Activated gamma-delta T cell treated with Interleukin-2 at 50 U/mL for 16 hours (primary cell): ENCODE measurements around the gene ABHD16B.
A peak's percentile ranks its signal among the peaks of the same experiment; 100 is the strongest.
"Not testable (repeated sequence)": the region's sequence is repeated elsewhere in the genome, so short reads cannot be mapped to it uniquely, and the experiment has no call there.

Experiments used
- DNase-seq: peaks from one replicate; pipeline ENCODE4 v3.0.0-alpha.2; 2020

Gene ABHD16B

DNA sequence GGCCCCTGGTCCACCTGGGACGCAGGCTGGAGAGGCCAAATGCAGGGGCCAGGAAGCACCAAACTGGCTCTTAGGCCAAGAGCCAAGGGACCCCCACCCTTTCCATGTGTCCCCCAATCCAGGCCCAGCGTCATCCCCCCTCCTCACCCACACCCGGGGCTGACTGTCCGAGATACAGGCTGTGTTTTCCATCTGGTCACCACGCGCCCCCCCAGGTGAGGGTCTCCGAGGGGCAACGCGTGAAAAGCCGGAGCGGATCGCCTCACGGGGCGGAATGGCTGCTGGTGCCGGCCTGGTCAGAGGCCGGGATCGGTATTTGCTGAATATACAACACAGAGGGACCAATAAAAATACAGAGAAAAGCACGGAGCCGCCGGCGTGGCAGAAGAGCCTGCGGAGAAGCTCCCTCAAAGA is 5.2 kb upstream of the ABHD16B start:
- no peak for DNase-seq

DNA sequence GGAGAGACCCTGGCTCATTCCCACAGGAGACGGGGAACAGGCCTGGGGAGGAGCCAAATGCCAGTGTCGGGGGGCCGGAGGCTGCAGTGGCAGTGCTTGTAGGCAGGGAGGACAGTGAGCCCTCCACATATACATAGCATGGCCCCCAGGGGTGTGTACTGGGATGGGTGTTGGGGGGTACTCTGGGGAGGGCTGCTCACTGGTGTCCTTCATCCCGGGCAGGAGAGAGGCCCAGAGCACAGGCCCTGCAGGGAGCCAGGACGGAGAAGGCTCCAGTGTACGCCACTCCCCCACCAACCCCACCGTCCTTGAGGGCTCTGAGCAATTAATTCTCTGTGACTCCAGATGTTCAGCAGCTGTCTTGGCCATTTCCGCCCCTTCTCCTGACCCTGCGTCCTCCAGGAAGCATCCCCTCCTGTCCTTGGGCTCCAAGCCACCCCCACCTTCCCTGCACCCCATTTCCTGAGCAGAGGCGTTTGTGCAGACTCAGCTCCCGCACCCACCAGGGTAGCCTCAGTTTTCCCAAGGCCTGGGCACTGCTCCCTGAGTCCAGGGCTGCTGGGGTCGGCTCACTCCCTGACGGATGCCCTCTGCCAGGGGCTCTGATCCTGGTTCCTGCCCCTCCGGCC is 3.4 kb upstream of the ABHD16B start:
- DNase-seq, result no peak

DNA sequence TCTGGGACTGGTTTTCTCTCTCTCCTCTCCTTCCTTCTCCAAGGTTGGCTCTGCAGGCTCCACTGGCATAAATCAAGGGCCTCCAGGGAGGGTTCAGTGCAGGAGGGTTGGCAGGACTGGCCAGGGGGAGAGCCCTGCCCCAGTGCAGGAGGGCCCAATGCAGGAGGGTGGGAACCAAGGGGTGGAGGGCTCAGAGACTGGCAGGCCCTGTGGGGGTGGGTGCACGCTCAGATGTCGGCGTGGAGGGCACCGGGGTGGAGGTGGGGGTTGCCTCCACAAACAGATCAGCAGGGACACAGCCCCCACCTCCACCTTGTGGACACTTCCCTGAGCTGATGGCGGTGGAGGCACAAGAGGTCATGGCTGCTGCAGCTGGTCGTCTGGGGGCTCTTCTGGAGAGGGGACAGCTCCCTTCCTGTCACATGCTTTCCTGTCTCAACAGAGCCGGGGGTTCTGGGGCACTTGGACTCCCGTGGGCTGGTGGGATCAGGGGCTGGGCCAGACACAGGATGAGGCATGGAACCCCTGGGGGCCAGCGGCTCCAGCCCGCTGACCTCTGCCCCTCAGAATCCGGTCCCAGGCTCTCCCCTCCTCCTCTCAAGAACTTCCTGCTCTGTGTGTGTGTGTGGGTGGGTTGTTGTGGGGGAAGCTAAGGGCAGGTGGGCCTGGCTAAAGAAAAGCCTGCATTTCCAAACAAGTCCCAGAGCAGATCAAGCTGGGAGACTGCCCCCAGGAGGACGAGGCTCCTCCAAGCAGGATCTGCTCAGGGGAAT is 2.7 kb upstream of the ABHD16B start:
- no peak for DNase-seq

DNA sequence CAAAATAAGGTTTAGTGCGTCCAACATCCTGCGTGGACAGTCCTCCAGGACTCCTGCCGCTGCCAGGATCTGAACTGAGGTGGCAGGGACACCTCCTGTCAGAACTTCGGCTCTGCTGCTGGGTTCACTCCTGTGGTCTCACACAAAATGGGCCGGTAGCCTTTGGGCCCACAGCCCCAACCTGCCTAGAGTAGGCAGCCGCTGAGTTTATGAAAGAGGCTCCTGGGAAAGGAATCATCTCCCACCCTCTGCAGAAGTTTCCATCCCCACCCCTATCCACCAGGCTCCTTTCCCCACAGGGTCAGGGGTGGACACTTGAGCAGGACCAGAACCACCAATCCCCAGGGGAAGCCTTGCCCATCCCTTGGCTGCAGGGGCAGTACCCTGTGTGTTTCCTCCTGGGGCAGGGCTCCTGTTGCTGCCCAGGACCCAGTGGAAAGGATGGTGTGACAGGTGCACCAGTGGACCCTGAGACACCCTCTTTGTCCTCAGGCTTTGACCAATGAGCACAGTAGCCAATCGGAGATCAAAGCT is 2.1 kb upstream of the ABHD16B start:
- no peak for DNase-seq

DNA sequence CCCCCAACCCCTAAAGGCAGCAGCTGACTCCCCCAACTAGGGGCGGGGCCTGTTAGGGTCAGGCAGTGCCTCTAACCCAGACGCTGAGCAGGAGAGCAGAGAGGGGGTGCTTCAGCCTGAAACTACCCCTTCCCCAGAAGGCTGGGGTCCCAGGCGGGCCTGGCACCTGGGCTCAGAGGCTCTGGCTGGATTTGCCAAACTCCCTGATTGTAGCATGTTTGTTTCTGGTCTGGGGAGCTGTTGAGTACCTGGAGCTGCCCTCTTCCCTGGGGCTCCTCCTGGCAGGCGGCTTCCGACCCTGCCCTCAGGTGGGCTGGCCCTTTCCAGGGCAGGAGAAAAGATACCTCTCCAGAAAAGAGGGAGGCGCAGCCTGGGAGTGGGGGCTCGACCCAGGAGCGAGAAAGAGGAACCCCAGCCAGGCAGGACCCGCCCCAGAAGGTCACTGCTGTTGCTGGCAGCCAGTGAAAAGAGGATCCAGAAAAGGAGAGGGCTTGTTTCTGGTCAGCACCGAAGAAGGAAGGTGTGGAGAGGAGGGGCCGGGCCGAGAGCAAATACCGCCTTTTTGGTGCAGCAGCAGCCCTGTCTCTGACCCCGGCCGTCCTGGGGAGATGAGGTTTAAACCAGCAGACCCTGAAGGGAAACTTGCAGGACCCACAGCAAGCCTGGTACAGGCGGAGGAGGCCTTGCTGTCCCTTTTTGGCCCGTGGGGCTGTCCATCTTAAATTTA is 810 bp upstream of the ABHD16B start:
- no peak for DNase-seq

DNA sequence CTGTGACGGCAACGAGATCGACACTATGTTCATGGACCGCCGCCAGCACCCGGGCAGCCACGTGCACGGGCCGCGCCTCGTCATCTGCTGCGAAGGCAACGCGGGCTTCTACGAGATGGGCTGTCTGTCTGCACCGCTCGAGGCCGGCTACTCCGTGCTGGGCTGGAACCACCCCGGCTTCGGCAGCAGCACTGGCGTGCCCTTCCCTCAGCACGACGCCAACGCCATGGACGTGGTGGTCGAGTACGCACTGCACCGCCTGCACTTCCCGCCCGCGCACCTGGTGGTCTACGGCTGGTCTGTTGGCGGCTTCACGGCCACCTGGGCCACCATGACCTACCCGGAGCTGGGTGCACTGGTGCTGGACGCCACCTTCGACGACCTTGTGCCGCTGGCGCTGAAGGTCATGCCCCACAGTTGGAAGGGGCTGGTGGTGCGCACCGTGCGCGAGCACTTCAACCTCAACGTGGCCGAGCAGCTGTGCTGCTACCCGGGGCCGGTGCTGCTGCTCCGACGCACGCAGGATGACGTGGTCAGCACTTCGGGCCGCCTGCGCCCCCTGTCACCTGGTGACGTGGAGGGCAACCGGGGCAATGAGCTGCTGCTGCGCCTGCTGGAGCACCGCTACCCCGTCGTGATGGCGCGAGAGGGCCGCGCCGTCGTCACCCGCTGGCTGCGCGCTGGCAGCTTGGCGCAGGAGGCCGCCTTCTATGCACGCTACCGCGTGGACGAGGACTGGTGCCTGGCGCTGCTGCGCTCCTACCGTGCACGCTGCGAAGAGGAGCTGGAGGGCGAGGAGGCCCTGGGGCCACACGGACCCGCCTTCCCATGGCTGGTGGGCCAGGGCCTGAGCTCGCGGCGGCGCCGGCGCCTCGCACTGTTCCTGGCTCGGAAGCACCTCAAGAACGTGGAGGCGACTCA is 943 bp downstream of the ABHD16B start:
- DNase-seq, result no peak

DNA sequence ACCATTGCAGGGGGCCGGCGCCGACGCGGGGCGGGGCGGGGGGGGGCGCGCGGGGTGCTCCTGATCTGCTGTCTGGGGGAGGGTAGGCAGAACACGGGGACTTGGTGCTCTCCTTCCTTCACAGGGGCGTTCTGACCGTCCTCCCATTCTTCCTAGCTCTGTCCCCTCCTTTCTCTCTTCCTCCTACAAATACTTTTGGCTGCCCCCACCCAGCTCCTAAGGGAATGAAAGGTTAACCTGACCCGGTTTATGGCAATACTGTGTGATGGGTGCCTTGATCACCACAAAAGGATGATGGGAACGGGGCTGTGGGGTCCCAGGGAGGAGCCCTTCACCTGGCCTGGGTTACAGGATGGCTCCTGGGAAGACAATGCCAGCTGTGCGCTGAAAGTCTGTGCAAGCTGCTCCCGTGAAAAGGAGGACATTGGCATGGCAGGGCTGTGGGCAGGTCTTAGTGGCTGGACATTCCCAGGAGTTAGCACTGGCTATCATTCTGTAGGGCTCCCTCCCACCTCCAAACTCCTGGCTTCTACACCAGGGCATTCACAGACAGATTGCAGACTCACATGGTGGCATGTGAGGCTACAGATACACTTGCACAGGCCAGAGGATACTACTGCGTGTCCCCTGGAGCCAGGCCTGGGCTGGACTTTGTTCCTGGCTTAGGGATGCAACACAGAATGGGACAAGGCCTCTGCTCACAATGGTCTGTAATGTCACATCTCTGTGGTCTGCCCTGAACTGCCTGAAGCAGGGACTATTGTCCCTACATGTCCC is 1.9 kb downstream of the ABHD16B start:
- no peak for DNase-seq

DNA sequence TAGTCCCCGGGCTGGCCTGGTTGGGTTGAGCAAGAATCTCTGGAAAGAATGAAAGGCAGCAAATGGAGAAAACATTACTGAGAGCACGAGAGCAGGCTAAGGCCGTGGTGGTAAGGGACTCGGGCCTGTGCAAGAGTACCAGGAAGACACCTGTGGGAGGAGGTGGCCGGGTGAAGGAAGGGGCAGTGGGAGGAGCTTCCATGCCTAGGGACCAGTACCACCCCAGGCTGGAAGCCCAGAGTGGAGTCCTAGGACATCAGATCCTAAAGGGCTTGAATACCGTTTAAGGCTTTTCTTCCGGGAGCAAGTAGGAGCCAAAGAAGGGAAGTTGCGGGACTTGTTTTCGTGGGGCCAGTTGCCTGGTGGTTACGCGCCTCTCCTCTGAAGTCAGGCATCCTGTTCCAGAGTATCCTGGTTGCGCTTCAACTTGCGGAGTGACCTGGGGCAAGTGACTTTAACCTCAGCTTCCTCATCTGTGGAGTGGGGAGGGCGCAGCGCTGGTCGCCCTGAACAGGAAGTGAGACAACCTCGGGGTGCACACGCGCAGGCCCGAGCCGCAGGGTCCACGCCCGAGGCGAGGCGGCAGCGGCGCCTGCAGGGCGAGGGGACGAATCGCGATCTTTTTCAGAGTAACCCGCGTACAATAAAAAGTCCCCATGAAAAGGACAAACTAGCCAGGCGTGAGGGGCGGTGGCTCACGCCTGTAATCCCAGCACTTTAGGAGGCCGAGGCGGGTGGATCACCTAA is 2.7 kb downstream of the ABHD16B start:
- peak; percentile 75 for DNase-seq

DNA sequence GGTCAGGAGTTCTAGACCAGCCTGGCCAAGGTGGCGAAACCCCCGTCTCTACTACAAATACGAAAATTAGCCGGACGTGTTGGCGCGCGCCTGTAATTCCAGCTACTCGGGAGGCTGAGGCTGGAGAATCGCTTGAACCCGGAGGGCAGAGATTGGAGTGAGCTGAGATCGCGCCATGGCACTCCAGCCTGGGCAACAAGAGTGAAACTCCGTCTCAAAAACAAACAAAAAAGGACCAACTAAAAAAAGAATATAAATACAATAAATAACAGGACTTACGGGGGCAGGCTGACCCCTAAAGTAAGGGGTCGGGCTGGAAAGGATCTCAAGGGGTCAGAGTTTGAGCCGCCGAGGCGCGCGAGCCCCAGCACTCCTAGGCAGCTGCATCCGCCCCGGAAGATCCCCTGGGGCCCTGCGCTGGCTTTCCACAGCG is 3.3 kb downstream of the ABHD16B start:
- no peak for DNase-seq

DNA sequence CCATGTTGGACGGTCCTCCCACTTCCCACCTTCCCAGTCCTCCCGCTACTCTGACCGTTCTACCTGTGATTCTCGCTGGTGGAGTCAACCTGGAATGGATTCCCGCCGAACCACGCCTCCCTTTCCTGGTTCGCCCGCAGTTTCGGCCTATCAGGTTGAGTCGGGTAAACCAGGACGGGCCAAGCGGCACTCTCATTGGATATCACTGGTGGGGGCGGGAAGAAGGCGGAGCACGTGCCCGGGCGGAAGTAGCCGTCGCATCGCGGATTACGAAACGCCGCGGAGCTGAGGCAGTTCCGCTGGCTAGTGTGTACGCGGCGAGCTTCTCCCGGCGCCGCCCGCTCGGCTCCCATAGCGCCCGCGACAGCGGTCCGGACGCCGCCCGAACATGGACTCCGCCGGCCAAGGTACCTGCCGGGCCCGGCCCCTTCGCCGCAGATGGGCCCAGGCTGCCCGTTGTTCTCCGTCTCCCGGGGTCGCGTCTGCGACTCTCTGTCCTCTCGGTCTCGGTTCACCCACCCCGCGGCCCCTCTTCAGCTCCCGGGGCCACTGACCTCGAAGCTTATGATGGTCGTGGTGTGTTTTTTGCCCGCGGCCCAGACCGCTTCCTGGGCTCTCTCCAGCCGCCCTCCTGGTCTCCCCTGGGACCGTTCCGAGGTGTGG is 3.8 kb downstream of the ABHD16B start, which contains the start of gene TPD52L2:
Gene TPD52L2, plus strand, starts transcription at position 293 of the 663 bp plus-strand sequence. Its CDS starts 96 bp downstream, at position 389.
- DNase-seq, result peak; percentile 97

DNA sequence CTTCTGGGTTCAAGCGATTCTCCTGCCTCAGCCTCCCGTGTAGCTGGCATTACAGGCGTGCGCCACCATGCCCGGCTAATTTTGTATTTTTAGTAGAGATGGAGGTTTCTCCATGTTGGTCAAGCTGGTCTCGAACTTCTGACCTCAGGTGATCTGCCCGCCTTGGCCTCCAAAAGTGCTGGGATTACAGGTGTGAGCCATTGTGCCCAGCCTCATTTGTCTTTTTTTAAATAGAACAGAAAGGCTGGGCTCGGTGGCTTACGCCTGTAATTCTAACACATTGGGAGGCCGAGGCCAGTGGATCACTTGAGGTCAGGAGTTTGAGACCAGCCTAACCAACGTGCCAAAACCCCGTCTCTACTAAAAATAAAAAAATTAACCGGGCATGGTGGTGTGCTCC is 5.7 kb downstream of the ABHD16B start:
- DNase-seq, result not testable (repeated sequence)

DNA sequence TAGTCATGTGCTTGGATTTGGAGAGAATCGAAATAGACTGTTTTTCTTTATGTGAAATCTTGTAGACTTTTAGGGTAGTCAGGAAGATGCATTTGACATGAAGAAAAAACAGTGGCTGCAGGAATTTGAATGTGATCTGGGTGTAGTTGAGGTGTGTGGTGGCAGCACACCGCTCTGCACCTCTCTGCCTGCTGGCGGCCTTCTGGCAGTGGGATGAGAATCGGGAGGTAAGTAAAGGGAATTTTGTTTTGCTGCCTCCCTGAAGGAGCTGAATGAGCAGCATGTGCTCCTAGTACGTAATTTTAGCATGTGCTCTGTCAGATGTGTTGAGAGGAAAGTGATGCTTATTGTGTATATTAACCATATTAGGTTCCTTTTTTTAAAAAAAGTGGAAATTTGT is 7.0 kb downstream of the ABHD16B start:
- DNase-seq, result no peak

DNA sequence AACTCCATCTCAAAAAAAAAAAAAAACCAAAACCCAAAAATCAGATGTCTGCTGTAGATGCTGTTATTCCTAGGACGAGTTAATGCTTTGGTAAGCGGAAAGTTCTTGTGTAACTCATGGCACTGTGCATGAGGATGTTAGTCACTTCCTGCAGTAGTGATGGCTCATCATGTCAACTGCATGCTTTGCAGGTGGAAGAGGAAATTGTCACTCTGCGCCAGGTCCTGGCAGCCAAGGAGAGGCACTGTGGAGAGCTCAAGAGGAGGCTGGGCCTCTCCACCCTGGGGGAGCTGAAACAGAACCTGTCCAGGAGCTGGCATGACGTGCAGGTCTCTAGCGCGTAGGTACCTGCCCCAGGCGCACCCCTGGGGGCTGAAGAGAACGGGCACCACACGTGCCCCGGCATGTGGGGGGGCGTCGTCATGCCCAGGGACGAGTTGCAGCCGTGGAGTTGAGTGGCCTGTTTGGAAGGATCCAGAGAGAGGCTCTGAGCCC is 12.2 kb downstream of the ABHD16B start:
- DNase-seq, result no peak

DNA sequence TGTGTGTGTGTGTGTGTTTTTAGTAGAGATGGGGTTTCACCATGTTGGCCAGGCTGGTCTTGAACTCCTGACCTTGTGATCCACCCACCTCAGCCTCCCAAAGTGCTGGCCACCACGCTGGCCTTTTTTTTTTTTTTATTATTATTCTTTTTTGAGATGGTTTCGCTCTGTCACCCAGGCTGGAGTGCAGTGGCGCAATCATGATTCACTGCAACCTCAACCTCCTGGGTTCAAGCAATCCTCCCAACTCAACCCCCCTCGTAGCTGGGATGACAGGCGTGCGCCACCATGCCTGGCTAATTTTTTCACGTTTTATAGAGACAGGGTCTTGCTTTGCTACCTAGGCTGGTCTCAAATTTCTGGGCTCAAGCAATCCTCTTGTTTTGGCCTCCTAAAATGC is 12.9 kb downstream of the ABHD16B start:
- DNase-seq, result not testable (repeated sequence)

DNA sequence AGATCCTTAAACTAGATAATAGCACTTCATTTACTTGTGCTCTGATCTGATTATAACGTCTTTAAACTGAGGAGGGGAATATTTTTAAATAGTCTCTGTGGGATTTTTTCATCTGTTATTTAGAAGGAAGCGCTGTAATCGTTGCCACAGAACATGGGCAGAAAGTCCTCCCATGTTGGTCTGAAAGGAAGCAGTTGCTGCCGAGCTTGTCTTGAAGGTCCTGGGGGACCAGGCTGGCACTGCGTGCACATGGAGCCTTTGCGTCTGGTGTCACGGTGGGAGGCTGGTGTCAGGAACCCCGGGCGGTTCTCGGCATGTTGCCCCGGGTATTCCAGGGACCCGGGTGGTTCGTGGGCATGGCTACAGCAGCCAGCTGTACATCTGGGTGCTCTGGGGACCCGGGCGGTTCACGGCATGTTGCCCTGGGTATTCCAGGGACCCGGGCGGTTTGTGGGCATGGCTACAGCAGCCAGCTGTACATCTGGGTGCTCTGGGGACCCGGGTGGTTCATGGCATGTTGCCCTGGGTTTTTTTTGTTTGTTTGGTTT is 15.3 kb downstream of the ABHD16B start:
- no peak for DNase-seq

DNA sequence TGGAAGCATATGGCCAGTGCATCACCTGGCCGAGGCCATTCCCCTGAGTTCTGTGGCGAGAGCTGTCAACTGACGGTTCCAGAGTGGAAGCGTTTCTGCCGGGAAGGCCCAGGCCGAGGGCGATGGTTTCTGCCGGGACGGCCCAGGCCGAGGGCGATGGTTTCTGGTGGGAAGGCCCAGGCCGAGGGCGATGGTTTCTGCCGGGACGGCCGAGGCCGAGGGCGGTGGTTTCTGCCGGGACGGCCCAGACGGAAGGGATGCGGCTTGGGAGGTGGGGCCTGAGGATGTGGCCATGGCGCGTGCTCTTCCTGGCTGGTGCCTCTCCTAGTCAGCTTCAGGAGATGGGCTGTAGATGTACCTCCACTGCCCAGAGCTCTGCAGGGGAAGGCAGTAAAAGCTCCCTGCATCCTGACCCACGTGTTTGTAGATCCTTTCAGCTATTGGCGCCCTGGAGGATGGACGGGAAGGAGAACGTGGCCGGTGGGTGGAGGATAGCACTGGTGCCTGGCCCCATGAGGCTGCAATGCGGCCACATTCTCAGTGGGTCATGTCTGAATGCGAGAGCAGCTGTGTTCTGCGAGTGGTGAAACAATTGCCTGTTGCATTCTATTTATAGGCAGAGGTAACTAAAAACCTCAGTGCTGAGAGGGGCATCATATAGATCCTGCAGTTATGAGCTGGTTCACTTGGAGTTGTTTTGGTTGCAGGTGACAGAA is 16.6 kb downstream of the ABHD16B start:
- DNase-seq, result no peak

DNA sequence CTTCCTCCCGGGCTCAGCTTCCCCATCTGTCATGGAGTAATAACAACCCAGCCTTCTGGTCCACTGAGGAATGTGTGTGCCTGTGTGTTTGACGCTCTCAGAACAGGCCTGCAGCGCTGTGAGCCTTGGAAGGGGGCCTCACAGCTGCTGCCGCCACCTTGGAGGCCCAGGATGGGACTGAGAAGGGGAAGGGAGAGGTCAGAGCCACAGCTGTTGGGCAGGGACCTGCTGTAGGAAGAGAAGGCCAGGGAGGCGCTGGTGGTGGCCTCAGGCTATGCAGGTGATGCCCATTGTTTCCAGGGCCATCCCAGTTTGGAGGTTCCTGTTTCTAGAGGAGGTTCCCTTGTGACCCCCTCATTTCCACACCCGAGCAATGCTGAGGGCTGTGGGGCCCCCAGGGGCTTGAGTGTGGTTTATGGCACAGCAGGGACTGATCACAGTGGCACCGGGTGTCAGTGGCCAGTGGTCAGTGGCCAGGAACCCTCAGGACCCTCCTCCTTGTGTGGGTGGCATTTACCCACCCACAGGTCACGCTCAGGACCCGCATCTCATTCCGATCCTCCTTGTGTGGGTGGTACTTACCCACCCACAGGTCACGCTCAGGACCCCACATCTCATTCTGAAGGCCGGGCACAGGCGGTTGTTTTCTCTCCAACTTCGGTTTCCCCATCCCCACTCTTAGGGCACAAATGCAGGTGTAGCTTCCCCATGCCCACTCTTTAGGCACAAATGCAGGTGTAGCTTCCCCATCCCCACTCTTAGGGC is 17.8 kb downstream of the ABHD16B start:
- no peak for DNase-seq

DNA sequence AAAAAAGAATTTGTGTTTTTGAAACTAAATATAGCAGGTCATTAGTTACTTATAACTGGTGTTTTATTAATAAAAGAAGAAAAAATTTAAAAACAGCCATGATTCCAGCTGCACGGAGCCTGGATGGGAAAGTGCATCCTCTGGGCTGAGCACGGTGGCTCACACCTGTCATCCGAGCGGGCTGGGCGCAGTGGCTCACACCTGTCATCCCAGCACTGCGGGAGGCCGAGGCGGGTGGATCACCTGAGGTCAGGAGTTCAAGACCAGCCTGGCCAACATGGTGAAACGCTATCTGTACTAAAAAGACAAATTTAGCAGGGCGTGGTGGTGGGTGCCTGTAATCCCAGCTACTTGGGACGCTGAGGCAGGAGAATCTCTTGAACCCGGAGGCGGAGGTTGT is 19.6 kb downstream of the ABHD16B start:
- DNase-seq, result not testable (repeated sequence)
